ENCODE measurements around the gene IZUMO4. TPM values are rescaled to one million over a fixed set of nuclear protein-coding genes. Genes with fewer than 3 reads are reported as not detected.

Gene IZUMO4
- total and polyA plus RNA-seq, 2 donors (not counting 1 experiment from before 2014, with no cell fraction given) = 34.8 to 93.9 TPM

DNA sequence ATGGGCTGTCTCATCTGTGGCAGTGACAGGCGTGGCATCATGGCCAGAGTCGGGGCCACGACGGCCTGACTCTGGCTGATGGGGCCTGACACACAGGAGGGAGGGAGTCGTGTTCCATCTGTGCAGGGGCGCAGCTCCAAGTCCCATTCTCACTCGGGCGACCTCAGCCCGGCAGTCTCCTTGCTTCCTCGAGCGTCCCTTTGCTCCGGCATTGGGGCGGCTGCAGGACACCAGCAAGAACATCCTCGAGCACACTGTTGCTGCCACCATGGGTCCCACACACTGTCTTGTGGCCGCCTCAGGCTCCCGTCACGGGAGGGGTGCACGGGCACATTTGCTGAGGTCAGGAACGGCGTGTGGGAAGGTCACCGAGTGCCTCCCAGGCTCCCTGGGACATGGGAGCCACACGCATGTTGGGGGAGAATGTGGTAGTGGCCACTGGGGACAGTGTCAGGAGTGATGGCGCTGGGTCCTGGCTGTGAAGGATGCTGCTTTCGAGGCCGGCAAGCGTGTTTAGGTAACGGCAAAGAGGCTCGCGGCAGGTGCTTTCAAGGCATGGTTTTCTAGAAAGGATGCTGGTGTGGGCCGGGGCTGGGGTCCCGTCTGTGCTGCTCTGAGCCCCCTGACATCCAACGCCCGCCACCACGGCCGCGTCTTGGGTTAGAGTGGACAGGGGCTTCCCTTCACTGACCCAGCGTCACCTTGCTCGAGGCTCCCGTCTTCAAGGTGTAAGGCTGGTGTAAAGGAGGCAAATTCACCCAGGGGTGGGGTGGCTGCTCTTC lies 3.4 kb downstream of the IZUMO4 start:
- ATAC-seq (ENCODE audit: low read depth) (no peak), DNase-seq (no peak)
- Histone ChIP-seq H3K4me2 (replicated peaks; ENCODE audit: low read depth, low read length, poor library complexity, severe bottlenecking) (no peak overlapping the region), H3K27ac (ENCODE audit: low read length in 2 of 2) (no peak overlapping the region), H3K27me3 (replicated peaks in 1 of 4; ENCODE audit: control extremely low read depth in 1 of 4, control insufficient read depth in 3 of 4, insufficient read depth in 4 of 4, low read length in 3 of 4) (no peaks in the 10 kb centered on the region), H3K9me3 (ENCODE audit: control extremely low read depth in 1 of 3, control insufficient read depth in 2 of 3, insufficient read depth in 1 of 3, low read length in 2 of 3) (peaks cover 0 to 12% (median 0%) of the 10 kb centered on the region in 3 donors), H2AFZ (ENCODE audit: insufficient read depth, low read depth, low read length, poor library complexity, severe bottlenecking) (no peak overlapping the region), H3K36me3 (replicated peaks in 1 of 2; ENCODE audit: control extremely low read depth in 1 of 2, control insufficient read depth in 1 of 2, extremely low read depth in 1 of 2, insufficient read depth in 2 of 2, low read length in 1 of 2) (peaks cover 0 to 34% of the 10 kb centered on the region in 2 experiments), H4K20me1 (ENCODE audit: control insufficient read depth, insufficient read depth, low read length, poor library complexity, severe bottlenecking) (peaks cover 39% of the 10 kb centered on the region), H3K79me2 (ENCODE audit: control insufficient read depth, insufficient read depth, low read length) (peaks cover 76% of the 10 kb centered on the region), H3K4me3 (ENCODE audit: control extremely low read depth in 1 of 5, extremely low read depth in 1 of 5, insufficient read depth in 1 of 5, low read depth in 2 of 5, low read length in 4 of 5) (no peak overlapping the region), H3K4me1 (ENCODE audit: control insufficient read depth in 2 of 2, insufficient read depth in 2 of 2, low read length in 2 of 2) (peaks cover 9 to 17% of the 10 kb centered on the region in 2 donors), H3K9ac (ENCODE audit: low read length) (no peak overlapping the region)
- POLR2A ChIA-PET = no interaction called here
- CTCF ChIA-PET = no interaction called here
- intact Hi-C loops (cut with micrococcal nuclease) = loop anchor here (10.0 kb wide), 1 partner anchor 195 kb away; the partner anchor contains the start of genes ADAT3 and SCAMP4
- Mint-ChIP-seq H3K27ac (peak overlapping the region; percentile 6), H3K27me3 (no peaks in the 10 kb centered on the region), H3K4me3 (no peak overlapping the region), H3K4me1 (peaks cover 12% of the 10 kb centered on the region), H3K9me3 (ENCODE audit: insufficient read depth) (no peaks in the 10 kb centered on the region)
- TF ChIP-seq, protein P1, sequence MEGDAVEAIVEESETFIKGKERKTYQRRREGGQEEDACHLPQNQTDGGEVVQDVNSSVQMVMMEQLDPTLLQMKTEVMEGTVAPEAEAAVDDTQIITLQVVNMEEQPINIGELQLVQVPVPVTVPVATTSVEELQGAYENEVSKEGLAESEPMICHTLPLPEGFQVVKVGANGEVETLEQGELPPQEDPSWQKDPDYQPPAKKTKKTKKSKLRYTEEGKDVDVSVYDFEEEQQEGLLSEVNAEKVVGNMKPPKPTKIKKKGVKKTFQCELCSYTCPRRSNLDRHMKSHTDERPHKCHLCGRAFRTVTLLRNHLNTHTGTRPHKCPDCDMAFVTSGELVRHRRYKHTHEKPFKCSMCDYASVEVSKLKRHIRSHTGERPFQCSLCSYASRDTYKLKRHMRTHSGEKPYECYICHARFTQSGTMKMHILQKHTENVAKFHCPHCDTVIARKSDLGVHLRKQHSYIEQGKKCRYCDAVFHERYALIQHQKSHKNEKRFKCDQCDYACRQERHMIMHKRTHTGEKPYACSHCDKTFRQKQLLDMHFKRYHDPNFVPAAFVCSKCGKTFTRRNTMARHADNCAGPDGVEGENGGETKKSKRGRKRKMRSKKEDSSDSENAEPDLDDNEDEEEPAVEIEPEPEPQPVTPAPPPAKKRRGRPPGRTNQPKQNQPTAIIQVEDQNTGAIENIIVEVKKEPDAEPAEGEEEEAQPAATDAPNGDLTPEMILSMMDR (IDR thresholded peaks at IDR 0.05) = no peak
- no peak for TF ChIP-seq EZH2 (IDR thresholded peaks at IDR 0.05; ENCODE audit: borderline replicate concordance, insufficient read depth, low read depth, low read length, poor library complexity, severe bottlenecking)
- 95% methylated on average over 35 of the region's 39 CpGs for WGBS (ENCODE audit: insufficient coverage)

DNA sequence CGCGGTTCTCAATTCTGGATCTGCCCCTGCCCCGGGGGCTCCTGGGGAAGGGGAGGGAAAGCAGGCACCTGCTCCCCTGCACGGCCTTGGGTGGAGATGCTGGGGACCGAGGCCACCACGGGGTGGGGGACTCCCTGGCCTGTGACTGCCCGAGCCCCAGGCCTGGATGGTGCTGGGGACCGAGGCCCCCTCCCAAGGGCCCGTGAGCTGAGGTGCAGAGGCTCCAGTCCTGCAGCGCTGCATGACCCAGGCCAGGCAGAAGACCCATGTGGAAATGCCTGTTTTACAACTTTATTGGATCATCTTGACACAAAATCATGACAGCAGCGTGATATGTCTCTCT lies 4.0 kb downstream of the IZUMO4 start:
- Histone ChIP-seq H3K4me1 (ENCODE audit: control insufficient read depth in 2 of 2, insufficient read depth in 2 of 2, low read length in 2 of 2) (peaks cover 9 to 13% of the 10 kb centered on the region in 2 donors), H3K9me3 (ENCODE audit: control extremely low read depth in 1 of 3, control insufficient read depth in 2 of 3, insufficient read depth in 1 of 3, low read length in 2 of 3) (peaks cover 0 to 18% (median 0%) of the 10 kb centered on the region in 3 donors), H3K27me3 (replicated peaks in 1 of 4; ENCODE audit: control extremely low read depth in 1 of 4, control insufficient read depth in 3 of 4, insufficient read depth in 4 of 4, low read length in 3 of 4) (no peaks in the 10 kb centered on the region), H2AFZ (ENCODE audit: insufficient read depth, low read depth, low read length, poor library complexity, severe bottlenecking) (no peak overlapping the region), H3K79me2 (ENCODE audit: control insufficient read depth, insufficient read depth, low read length) (peaks cover 71% of the 10 kb centered on the region), H4K20me1 (ENCODE audit: control insufficient read depth, insufficient read depth, low read length, poor library complexity, severe bottlenecking) (peaks cover 34% of the 10 kb centered on the region), H3K4me3 (ENCODE audit: control extremely low read depth in 1 of 5, extremely low read depth in 1 of 5, insufficient read depth in 1 of 5, low read depth in 2 of 5, low read length in 4 of 5) (no peak overlapping the region), H3K36me3 (replicated peaks in 1 of 2; ENCODE audit: control extremely low read depth in 1 of 2, control insufficient read depth in 1 of 2, extremely low read depth in 1 of 2, insufficient read depth in 2 of 2, low read length in 1 of 2) (peaks cover 1 to 40% of the 10 kb centered on the region in 2 experiments), H3K27ac (ENCODE audit: low read length in 2 of 2) (no peak overlapping the region), H3K9ac (ENCODE audit: low read length) (no peak overlapping the region), H3K4me2 (replicated peaks; ENCODE audit: low read depth, low read length, poor library complexity, severe bottlenecking) (no peak overlapping the region)
- Mint-ChIP-seq H3K4me1 (peaks cover 10% of the 10 kb centered on the region), H3K9me3 (ENCODE audit: insufficient read depth) (no peaks in the 10 kb centered on the region), H3K27ac (no peak overlapping the region), H3K27me3 (no peaks in the 10 kb centered on the region), H3K4me3 (no peak overlapping the region)
- ChIA-PET CTCF (no interaction called here), POLR2A (no interaction called here)
- intact Hi-C loops (cut with micrococcal nuclease) = no loop called here
- TF ChIP-seq EZH2 (IDR thresholded peaks at IDR 0.05; ENCODE audit: borderline replicate concordance, insufficient read depth, low read depth, low read length, poor library complexity, severe bottlenecking) = no peak
- TF ChIP-seq, protein P1 (IDR thresholded peaks at IDR 0.05) = no peak
- DNase-seq (no peak), ATAC-seq (ENCODE audit: low read depth) (no peak)
- WGBS (ENCODE audit: insufficient coverage) = 97% methylated on average over 10 of the region's 11 CpGs

All from B cell (primary cell).